Measurements from ENCODE around the gene PTPN14.

- TF ChIP-seq, protein P1, sequence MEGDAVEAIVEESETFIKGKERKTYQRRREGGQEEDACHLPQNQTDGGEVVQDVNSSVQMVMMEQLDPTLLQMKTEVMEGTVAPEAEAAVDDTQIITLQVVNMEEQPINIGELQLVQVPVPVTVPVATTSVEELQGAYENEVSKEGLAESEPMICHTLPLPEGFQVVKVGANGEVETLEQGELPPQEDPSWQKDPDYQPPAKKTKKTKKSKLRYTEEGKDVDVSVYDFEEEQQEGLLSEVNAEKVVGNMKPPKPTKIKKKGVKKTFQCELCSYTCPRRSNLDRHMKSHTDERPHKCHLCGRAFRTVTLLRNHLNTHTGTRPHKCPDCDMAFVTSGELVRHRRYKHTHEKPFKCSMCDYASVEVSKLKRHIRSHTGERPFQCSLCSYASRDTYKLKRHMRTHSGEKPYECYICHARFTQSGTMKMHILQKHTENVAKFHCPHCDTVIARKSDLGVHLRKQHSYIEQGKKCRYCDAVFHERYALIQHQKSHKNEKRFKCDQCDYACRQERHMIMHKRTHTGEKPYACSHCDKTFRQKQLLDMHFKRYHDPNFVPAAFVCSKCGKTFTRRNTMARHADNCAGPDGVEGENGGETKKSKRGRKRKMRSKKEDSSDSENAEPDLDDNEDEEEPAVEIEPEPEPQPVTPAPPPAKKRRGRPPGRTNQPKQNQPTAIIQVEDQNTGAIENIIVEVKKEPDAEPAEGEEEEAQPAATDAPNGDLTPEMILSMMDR (IDR thresholded peaks at IDR 0.05) = no peak
- TF ChIP-seq POLR2A (IDR thresholded peaks at IDR 0.05) = no peak
Measured at GRCh38 chr1:214398490-214398889, 152.9 kb downstream of the PTPN14 start.
